Adrenal gland (tissue), 19 donors: ENCODE measurements around the gene BPIFA3. TPM values are rescaled to one million over a fixed set of nuclear protein-coding genes. Genes with fewer than 3 reads are reported as not detected.

Experiments used
- DNase-seq, 7 donors: peaks; one replicate each; pipeline ENCODE4 v3.0.0-alpha.2; 2019 to 2020
- H3K27ac ChIP-seq, 5 donors: fragments of 200-600 bp; sonication (generic) in 4 of 5; 1 replicate in 3 of 5; 2 replicates in 2 of 5; pipeline versions ENCODE4 v1.5.1 to v1.8.0; 2016 to 2020; ENCODE audit warnings: mild to moderate bottlenecking in 1 of 5
- H3K27me3 ChIP-seq: fragments of 200-600 bp; 2 replicates; pipeline ENCODE4 v1.8.0; 2021
- H3K36me3 ChIP-seq, 2 donors: fragments of 200-600 bp; replicated peaks in 1 of 2; 1 replicate in 1 of 2; 2 replicates in 1 of 2; pipeline versions ENCODE4 v1.5.1 to v1.8.0; 2018 to 2022
- H3K4me1 ChIP-seq, 2 donors: fragments of 200-600 bp; replicated peaks in 1 of 2; 1 replicate in 1 of 2; 2 replicates in 1 of 2; pipeline versions ENCODE4 v1.5.1 to v1.8.0; 2018 to 2021
- H3K4me3 ChIP-seq, 4 donors: fragments of 200-600 bp; sonication (generic) in 3 of 4; one replicate each; pipeline ENCODE4 v1.5.1; 2016 to 2018
- H3K9me3 ChIP-seq, 3 donors: fragments of 200-600 bp; sonication (generic) in 1 of 3; replicated peaks in 1 of 3; 1 replicate in 2 of 3; 2 replicates in 1 of 3; pipeline versions ENCODE4 v1.5.1 to v1.8.0; 2016 to 2021
- POLR2A ChIP-seq, 2 donors: fragments of 450-650 bp; IDR thresholded peaks; one replicate each; pipeline ENCODE4 v1.6.1; 2017; ENCODE audit warnings: antibody characterized with exemption in 2 of 2, mild to moderate bottlenecking in 2 of 2, moderate library complexity in 1 of 2
- WGBS, 4 donors: extraction: QIAGEN DNeasy Blood & Tissue Kit in 2 of 4; methylation state at CpG; one replicate each; pipeline versions ENCODE4 v1.1.5 to v1.1.7; 2013 to 2017; 5-methylcytosine and 5-hydroxymethylcytosine counted together
- intact Hi-C, 2 donors: fragments of 100-400 bp; cut with DNase I; formaldehyde crosslinking; loops; one replicate each; pipeline versions ENCODE4 v1.14.1 to v1.15.0; 2022 to 2023
- long read RNA-seq, 10 donors: library from polyadenylated mRNA in 3 of 10; unstranded in 2 of 10; stranded (forward) in 1 of 10; transcript quantifications; one replicate each; pipeline ENCODE4 v2.0.0 and lab custom pipeline, GENCODE V29; 2021 to 2026
- polyA plus RNA-seq, 3 donors: library from polyadenylated mRNA; stranded (reverse); fragments of 200-250 nt in 2 of 3; fragments of 350-450 nt in 1 of 3; fragmentation: Illumina TruSeq in 1 of 3; extraction: RNeasy Lipid Tissue Mini Kit (QIAGEN cat#74804) in 1 of 3; gene quantifications; one replicate each; pipeline ENCODE4 v1.2.3, GENCODE V29; 2013 to 2014
- total RNA-seq, 9 donors: library from RNA; depleted of rRNA in 4 of 9; stranded (reverse); fragments of >200 nt in 4 of 9; fragments of 120-200 nt in 1 of 9; fragmentation: NEBNext Ultra II Directional in 1 of 9; extraction: Animal tissue kit (Norgen Biotek cat#: 25700) in 1 of 9; gene quantifications; one replicate each; pipeline versions ENCODE4 v1.1.0 to v1.2.4, GENCODE V29; 2013 to 2023
- TF ChIP-seq, protein P1 (sequence below), 6 experiments: fragments of 450-650 bp in 4 of 6; fragments of 200-600 bp in 2 of 6; sonication (generic) in 1 of 6; IDR thresholded peaks; 1 replicate in 5 of 6; 2 replicates in 1 of 6; pipeline versions ENCODE4 v1.5.1 to v1.8.0; 2016 to 2021; ENCODE audit warnings: antibody characterized with exemption in 6 of 6, mild to moderate bottlenecking in 2 of 6, moderate library complexity in 1 of 6
- donor health status: healthy with polysubstance abuse.
- donor health status: Bipolar disorder and iron deficiency.
- donor health status: DM: yes; HTN: yes; CAD: no.
- donor health status: DM: no; HTN: no; CAD: no.
- donor health status: DM: no; HTN: no; CAD: no.
- donor health status: DM: yes; HTN: yes; CAD: no.

Gene BPIFA3
- total RNA-seq (not detected), polyA plus RNA-seq (not detected)
- long read RNA-seq, donor 1, result 0 reads
- long read RNA-seq, donor 2, result 0 reads
- long read RNA-seq, donor 3, result 0 reads
- long read RNA-seq, donor 4, result 0 reads
- long read RNA-seq, donor 5, result 0 reads
- long read RNA-seq, donor 6, result 0 reads
- long read RNA-seq, donor 7, result 0 reads
- long read RNA-seq, donor 8, result 0 reads
- long read RNA-seq, donor 9, result 0 reads
- long read RNA-seq, donor 10, result 0 reads

DNA sequence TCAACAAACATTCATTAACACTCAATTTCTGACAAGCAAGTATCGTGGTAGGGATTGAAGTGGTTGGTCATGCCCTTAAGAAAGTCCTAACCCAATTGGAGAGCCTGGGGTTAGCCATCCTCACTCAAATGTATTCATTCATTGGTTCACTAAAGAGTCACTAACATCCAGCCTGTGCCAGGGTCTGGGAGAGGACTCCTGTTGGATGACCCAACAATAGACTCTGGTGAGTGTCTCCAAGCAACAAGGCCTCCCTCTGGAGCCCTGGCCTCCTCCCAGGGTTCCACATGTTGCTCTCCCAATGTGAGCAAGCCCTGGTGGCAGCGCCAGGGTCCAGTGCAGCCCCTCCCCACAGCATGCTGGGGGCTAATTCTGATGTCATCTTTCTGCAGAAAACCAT is at the start of gene BPIFA3:
Gene BPIFA3 (plus strand): TSS at position 301 of the 400 bp plus-strand sequence. CDS start 185 bp downstream, outside the sequence.
- H3K36me3 ChIP-seq, result no peaks in the 10 kb centered on the region
- no peak within 1 kb of the TSS for H3K27ac ChIP-seq
- 50 to 74% (median 70%) methylated on average over 1 to 2 of the region's 2 CpGs for WGBS, 4 donors
- H3K27me3 ChIP-seq, result no peaks in the 10 kb centered on the region
- H3K4me3 ChIP-seq, result no peak within 1 kb of the TSS
- H3K4me1 ChIP-seq, result no peaks in the 10 kb centered on the region
- TF ChIP-seq, protein P1, sequence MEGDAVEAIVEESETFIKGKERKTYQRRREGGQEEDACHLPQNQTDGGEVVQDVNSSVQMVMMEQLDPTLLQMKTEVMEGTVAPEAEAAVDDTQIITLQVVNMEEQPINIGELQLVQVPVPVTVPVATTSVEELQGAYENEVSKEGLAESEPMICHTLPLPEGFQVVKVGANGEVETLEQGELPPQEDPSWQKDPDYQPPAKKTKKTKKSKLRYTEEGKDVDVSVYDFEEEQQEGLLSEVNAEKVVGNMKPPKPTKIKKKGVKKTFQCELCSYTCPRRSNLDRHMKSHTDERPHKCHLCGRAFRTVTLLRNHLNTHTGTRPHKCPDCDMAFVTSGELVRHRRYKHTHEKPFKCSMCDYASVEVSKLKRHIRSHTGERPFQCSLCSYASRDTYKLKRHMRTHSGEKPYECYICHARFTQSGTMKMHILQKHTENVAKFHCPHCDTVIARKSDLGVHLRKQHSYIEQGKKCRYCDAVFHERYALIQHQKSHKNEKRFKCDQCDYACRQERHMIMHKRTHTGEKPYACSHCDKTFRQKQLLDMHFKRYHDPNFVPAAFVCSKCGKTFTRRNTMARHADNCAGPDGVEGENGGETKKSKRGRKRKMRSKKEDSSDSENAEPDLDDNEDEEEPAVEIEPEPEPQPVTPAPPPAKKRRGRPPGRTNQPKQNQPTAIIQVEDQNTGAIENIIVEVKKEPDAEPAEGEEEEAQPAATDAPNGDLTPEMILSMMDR (IDR thresholded peaks at IDR 0.05), result no peak
- intact Hi-C loops, result no loop called here
- no peaks in the 10 kb centered on the region for H3K9me3 ChIP-seq
- no peak for DNase-seq

DNA sequence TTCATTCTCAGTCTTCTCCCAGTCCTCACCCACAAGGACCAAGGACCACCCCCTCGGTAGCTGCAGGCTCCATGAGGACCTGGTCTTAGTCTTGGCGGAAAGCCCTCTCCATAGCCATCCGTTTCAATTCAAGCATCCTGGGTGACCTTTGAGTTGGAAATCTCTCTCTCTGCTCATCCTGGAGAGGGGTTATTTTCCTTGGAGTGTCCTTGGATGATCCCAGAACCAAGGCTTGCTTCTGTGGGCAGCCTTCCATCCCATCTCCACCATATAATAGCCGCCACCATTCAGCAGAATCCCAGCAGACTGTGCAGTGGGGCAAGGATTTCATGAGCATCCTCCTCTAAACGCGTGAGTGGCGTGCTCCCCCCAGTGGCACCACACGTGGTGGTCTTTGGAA is 49.3 kb upstream of the BPIFA3 start, which contains the start of gene BPIFA2:
Gene BPIFA2 (plus strand): TSS at position 301 of the 400 bp plus-strand sequence. CDS start 987 bp downstream, outside the sequence.
- Histone ChIP-seq H3K27ac (no peak within 1 kb of the TSS), H3K27me3 (no peaks in the 10 kb centered on the region), H3K4me1 (no peaks in the 10 kb centered on the region), H3K4me3 (no peak within 1 kb of the TSS), H3K36me3 (no peaks in the 10 kb centered on the region), H3K9me3 (peaks cover 0 to 8% (median 0%) of the 10 kb centered on the region in 3 donors)
- WGBS, 4 donors, result 77 to 83% (median 82%) methylated on average over 8 of the region's 8 CpGs
- TF ChIP-seq POLR2A (IDR thresholded peaks at IDR 0.05), result no peak
- TF ChIP-seq, protein P1 (IDR thresholded peaks at IDR 0.05), result no peak
- DNase-seq, result no peak
- intact Hi-C loops, result no loop called here

DNA sequence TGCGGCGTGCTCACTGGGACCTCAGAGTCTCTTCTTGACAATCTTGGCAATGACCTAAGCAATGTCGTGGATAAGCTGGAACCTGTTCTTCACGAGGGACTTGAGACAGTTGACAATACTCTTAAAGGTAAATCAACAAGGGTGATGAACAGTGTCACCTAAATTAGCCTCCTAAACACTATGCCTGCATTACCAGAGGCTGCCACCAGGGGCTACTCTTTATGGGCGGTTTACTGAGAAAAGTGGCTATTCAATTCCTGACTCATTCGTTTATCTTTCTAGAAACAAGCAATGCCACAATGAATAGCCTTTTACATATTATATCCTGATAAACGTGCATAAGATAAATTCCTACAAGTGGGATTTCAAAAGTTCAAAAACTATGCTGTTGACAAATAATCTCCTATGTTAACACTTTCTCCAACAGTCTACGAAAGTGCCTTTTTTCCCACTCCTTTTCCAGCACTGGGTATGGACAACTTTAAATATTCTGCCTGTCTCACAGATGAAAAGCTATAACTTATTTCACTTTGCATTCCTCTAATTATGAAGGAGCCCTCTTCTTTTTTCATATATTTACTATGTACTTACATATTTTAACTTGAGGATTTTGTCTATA is 47.9 kb upstream of the BPIFA3 start:
- WGBS, 4 donors, result 51 to 57% (median 53%) methylated on average over 8 of the region's 8 CpGs
- TF ChIP-seq POLR2A (IDR thresholded peaks at IDR 0.05), result no peak
- TF ChIP-seq, protein P1 (IDR thresholded peaks at IDR 0.05), result peak in 3 of 6 experiments; percentile 16 to 36 (median 22)

DNA sequence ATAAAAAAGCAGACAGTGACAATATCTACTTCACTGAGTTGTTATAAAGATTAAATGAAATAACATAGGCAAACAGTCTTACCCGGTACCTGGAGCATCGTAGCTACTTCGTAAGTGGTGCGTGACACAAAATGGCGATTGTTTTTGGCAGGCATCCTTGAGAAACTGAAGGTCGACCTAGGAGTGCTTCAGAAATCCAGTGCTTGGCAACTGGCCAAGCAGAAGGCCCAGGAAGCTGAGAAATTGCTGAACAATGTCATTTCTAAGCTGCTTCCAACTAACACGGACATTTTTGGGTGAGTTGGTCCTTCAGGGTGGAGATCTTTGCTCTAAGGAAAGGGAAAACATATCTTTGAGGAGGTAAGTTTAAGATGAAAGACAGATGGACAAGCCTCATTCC is 44.4 kb upstream of the BPIFA3 start:
- no peaks in the 10 kb centered on the region for H3K4me1 ChIP-seq
- no peak overlapping the region for H3K4me3 ChIP-seq
- TF ChIP-seq, protein P1 (IDR thresholded peaks at IDR 0.05), result no peak
- no peak for TF ChIP-seq POLR2A (IDR thresholded peaks at IDR 0.05)
- H3K27ac ChIP-seq, result no peak overlapping the region
- 21 to 33% (median 31%) methylated on average over 7 of the region's 7 CpGs for WGBS, 4 donors
- intact Hi-C loops, result no loop called here
- DNase-seq, result peak; percentile 21 to 79 (median 70)
- peaks cover 0 to 8% (median 0%) of the 10 kb centered on the region in 3 donors for H3K9me3 ChIP-seq
- no peaks in the 10 kb centered on the region for H3K36me3 ChIP-seq
- H3K27me3 ChIP-seq, result no peaks in the 10 kb centered on the region

More for the DNA sequence above, 47.9 kb upstream of the BPIFA3 start:
- no peak for DNase-seq
- H3K27me3 ChIP-seq, result no peaks in the 10 kb centered on the region
- no peaks in the 10 kb centered on the region for H3K4me1 ChIP-seq
- intact Hi-C loops, result no loop called here
- no peak overlapping the region for H3K27ac ChIP-seq
- H3K4me3 ChIP-seq, result no peak overlapping the region
- H3K9me3 ChIP-seq, result peaks cover 0 to 8% (median 0%) of the 10 kb centered on the region in 3 donors
- H3K36me3 ChIP-seq, result no peaks in the 10 kb centered on the region
